IPS DF 6.9 (cell line): Measurements from ENCODE around the gene LRCOL1.
A peak's percentile ranks its signal among the peaks of the same experiment; 100 is the strongest.

ENCODE experiments used
- DNase-seq: peaks from one replicate; pipeline ENCODE4 v3.0.0-alpha.2; 2013; ENCODE audit warnings: low read depth, low spot score
- H3K27ac ChIP-seq: one replicate; pipeline ENCODE4 v1.5.1; 2013; ENCODE audit warnings: low read length, control low read depth
- H3K27me3 ChIP-seq: 2 replicates; pipeline ENCODE4 v1.6.1; 2013; ENCODE audit warnings: mild to moderate bottlenecking, low read length; ENCODE audit not compliant: control insufficient read depth, insufficient read depth
- H3K36me3 ChIP-seq: 2 replicates; pipeline ENCODE4 v1.6.1; 2013; ENCODE audit warnings: low read length; ENCODE audit not compliant: control insufficient read depth, insufficient read depth
- H3K4me1 ChIP-seq: 2 replicates; pipeline ENCODE4 v1.6.1; 2013; ENCODE audit warnings: low read length; ENCODE audit not compliant: control insufficient read depth, insufficient read depth
- H3K4me3 ChIP-seq: 2 replicates; pipeline ENCODE4 v1.5.1; 2013; ENCODE audit warnings: mild to moderate bottlenecking, low read length
- H3K9me3 ChIP-seq: 2 replicates; pipeline ENCODE4 v1.6.1; 2013; ENCODE audit warnings: low read length, inconsistent platforms; ENCODE audit not compliant: control insufficient read depth, insufficient read depth
- whole genome bisulfite sequencing: extraction: QIAGEN DNeasy Blood & Tissue Kit; methylation state at CpG from one replicate; pipeline ENCODE4 v1.1.7; 2013; ENCODE audit warnings: mixed read lengths, missing lambda C conversion rate; ENCODE audit not compliant: insufficient read length, insufficient coverage; 5-methylcytosine and 5-hydroxymethylcytosine counted together

The LRCOL1 gene

GRCh38 chr12:132597333-132598316 is 12.8 kb downstream of the LRCOL1 start:
- WGBS = no CpG with 5 or more reads among the region's 58 CpGs
- Histone ChIP-seq H3K36me3 (no peaks in the 10 kb centered on the region), H3K4me1 (0 out of 2 replicates have a peak, but pooled peaks cover 4% of the 10 kb centered on the region), H3K27me3 (peaks cover 8% of the 10 kb centered on the region; the same call in 1 of the 2 replicates), H3K9me3 (no peaks in the 10 kb centered on the region), H3K27ac (no peak overlapping the region), H3K4me3 (no peak overlapping the region)
- no peak for DNase-seq

- no peaks in the 10 kb centered on the region for H3K36me3 ChIP-seq
- H3K27me3 ChIP-seq = peaks cover 9% of the 10 kb centered on the region; the same call in 1 of the 2 replicates
- no peak overlapping the region for H3K4me3 ChIP-seq
- 0 out of 2 replicates have a peak, but pooled peaks cover 3% of the 10 kb centered on the region for H3K4me1 ChIP-seq
- H3K9me3 ChIP-seq = no peaks in the 10 kb centered on the region
- DNase-seq = no peak
- no peak overlapping the region for H3K27ac ChIP-seq
- WGBS = no CpG with 5 or more reads among the region's 18 CpGs
Measured at GRCh38 chr12:132596016-132596415, 14.4 kb downstream of the LRCOL1 start.

- no peaks in the 10 kb centered on the region for H3K36me3 ChIP-seq
- H3K9me3 ChIP-seq = no peaks in the 10 kb centered on the region
- no peak for DNase-seq
- H3K4me3 ChIP-seq = no peak overlapping the region
- H3K4me1 ChIP-seq = no peaks in the 10 kb centered on the region
- no peak overlapping the region for H3K27ac ChIP-seq
- WGBS = no CpG with 5 or more reads among the region's 11 CpGs
- peaks cover 9% of the 10 kb centered on the region; the same call in 1 of the 2 replicates for H3K27me3 ChIP-seq
Measured at GRCh38 chr12:132595183-132595582, 15.2 kb downstream of the LRCOL1 start.

GRCh38 chr12:132593938-132594358 is 16.4 kb downstream of the LRCOL1 start:
- H3K36me3 ChIP-seq = no peaks in the 10 kb centered on the region
- no peak overlapping the region for H3K27ac ChIP-seq
- no peaks in the 10 kb centered on the region for H3K9me3 ChIP-seq
- H3K27me3 ChIP-seq = peaks cover 14% of the 10 kb centered on the region; the same call in 1 of the 2 replicates
- H3K4me3 ChIP-seq = no peak overlapping the region
- peak; percentile 81 for DNase-seq
- WGBS = no CpG with 5 or more reads among the region's 11 CpGs
- H3K4me1 ChIP-seq = no peaks in the 10 kb centered on the region

GRCh38 chr12:132593521-132593920 is 16.9 kb downstream of the LRCOL1 start:
- no peaks in the 10 kb centered on the region for H3K36me3 ChIP-seq
- no peak overlapping the region for H3K4me3 ChIP-seq
- H3K27me3 ChIP-seq = peaks cover 18% of the 10 kb centered on the region; the same call in 1 of the 2 replicates
- no CpG with 5 or more reads among the region's 18 CpGs for WGBS
- no peaks in the 10 kb centered on the region for H3K4me1 ChIP-seq
- DNase-seq = no peak
- H3K9me3 ChIP-seq = no peaks in the 10 kb centered on the region
- H3K27ac ChIP-seq = no peak overlapping the region

GRCh38 chr12:132593071-132593470 is 17.3 kb downstream of the LRCOL1 start:
- Histone ChIP-seq H3K9me3 (no peaks in the 10 kb centered on the region), H3K27ac (no peak overlapping the region), H3K4me3 (no peak overlapping the region), H3K4me1 (no peaks in the 10 kb centered on the region), H3K36me3 (no peaks in the 10 kb centered on the region), H3K27me3 (peaks cover 22% of the 10 kb centered on the region; the same call in 1 of the 2 replicates)
- DNase-seq = no peak
- no CpG with 5 or more reads among the region's 21 CpGs for WGBS

- no peak overlapping the region for H3K4me3 ChIP-seq
- DNase-seq = no peak
- H3K27me3 ChIP-seq = peaks cover 23% of the 10 kb centered on the region; the same call in 1 of the 2 replicates
Measured at GRCh38 chr12:132592282-132592970, 18.0 kb downstream of the LRCOL1 start.

GRCh38 chr12:132591107-132591935 is 19.1 kb downstream of the LRCOL1 start:
- Histone ChIP-seq H3K27ac (no peak overlapping the region), H3K4me1 (no peaks in the 10 kb centered on the region), H3K9me3 (no peaks in the 10 kb centered on the region), H3K4me3 (no peak overlapping the region), H3K27me3 (peaks cover 23% of the 10 kb centered on the region; the same call in 1 of the 2 replicates), H3K36me3 (no peaks in the 10 kb centered on the region)
- no CpG with 5 or more reads among the region's 45 CpGs for WGBS
- no peak for DNase-seq

More at GRCh38 chr12:132592282-132592970, 18.0 kb downstream of the LRCOL1 start:
- no peaks in the 10 kb centered on the region for H3K4me1 ChIP-seq
- H3K27ac ChIP-seq = no peak overlapping the region
- no peaks in the 10 kb centered on the region for H3K36me3 ChIP-seq
- no CpG with 5 or more reads among the region's 38 CpGs for WGBS
- H3K9me3 ChIP-seq = no peaks in the 10 kb centered on the region

- peaks cover 24% of the 10 kb centered on the region; the same call in 1 of the 2 replicates for H3K27me3 ChIP-seq
- no peak overlapping the region for H3K4me3 ChIP-seq
- WGBS = no CpG with 5 or more reads among the region's 19 CpGs
- no peaks in the 10 kb centered on the region for H3K4me1 ChIP-seq
- DNase-seq = no peak
- H3K36me3 ChIP-seq = no peaks in the 10 kb centered on the region
- no peaks in the 10 kb centered on the region for H3K9me3 ChIP-seq
- H3K27ac ChIP-seq = no peak overlapping the region
Measured at GRCh38 chr12:132588821-132589669, 21.3 kb downstream of the LRCOL1 start.
